Right lobe of liver (tissue), 4 donors: ENCODE measurements around the gene TOR1B.

Experiments used
- CTCF ChIP-seq, 4 donors: fragments of 200-600 bp in 3 of 4; fragments of 450-650 bp in 1 of 4; IDR thresholded peaks; one replicate each; pipeline versions ENCODE4 v1.5.1 to v1.8.0; 2016 to 2022; ENCODE audit warnings: antibody characterized with exemption in 4 of 4, mild to moderate bottlenecking in 2 of 4
- POLR2A ChIP-seq: fragments of 450-650 bp; IDR thresholded peaks from one replicate; pipeline ENCODE4 v1.6.1; 2017; ENCODE audit warnings: antibody characterized with exemption, mild to moderate bottlenecking
- donor health status: DM: no; HTN: no; CAD: no.
- donor health status: DM: no; HTN: no; CAD: no.
- donor health status: DM: no; HTN: yes; CAD: no.

DNA sequence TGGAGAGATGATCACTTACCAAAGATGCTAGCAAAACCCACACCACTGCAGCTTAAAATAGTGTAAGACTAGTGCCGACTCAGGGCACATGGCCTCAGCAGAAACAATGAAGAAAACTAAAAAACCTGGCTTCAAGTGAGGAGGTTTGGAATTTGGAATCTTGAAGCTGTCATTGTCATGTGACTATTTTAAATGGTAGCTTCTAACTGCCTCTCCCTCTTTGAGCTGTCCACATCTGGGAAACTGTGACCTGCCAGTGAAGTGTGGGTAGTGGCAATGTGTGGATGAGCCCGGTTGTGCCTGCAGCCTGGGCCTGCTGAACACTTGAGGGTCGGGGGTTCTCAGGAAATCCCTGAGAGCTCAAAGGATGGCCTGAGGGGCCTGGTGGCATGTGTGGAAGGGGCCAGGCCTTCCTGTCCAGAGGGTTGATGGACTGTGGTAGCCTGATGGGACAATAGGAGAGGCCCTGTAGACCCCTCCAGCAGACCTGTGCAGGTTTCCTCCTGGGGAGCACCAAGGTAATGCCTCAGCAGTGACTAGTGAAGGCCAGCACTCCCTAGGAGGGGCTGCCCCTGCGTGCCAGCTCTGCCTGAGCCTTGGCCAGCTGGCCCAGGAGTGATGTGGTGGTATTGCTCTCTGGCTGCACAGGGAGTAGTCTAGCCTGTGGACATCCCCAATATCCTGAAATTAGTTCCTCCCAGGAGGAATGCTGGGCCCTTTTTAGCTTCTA is 45.9 kb downstream of the TOR1B start:
- TF ChIP-seq CTCF (IDR thresholded peaks at IDR 0.05) (no peak), POLR2A (no peak)
